H9 (cell line): ENCODE data around the gene ADGRG1. TPM values are rescaled to one million over a fixed set of nuclear protein-coding genes. Genes with fewer than 3 reads are reported as not detected.
A peak's percentile ranks its signal among the peaks of the same experiment; 100 is the strongest.

Experiments used
- DNase-seq: peaks from one replicate; pipeline ENCODE4 v3.0.0-alpha.2; 2017
- H2AFZ ChIP-seq: one replicate; pipeline ENCODE4 v1.6.1; 2013; ENCODE audit warnings: mild to moderate bottlenecking, low read length, control low read depth, moderate library complexity
- H2AK5ac ChIP-seq: 2 replicates; pipeline ENCODE4 v1.6.1; 2013; ENCODE audit warnings: low read length, control low read depth, mixed read lengths; ENCODE audit not compliant: insufficient read length
- H2BK120ac ChIP-seq: one replicate; pipeline ENCODE4 v1.6.1; 2013; ENCODE audit warnings: low read depth, mild to moderate bottlenecking, low read length, control low read depth, inconsistent platforms; ENCODE audit not compliant: poor library complexity, severe bottlenecking
- H2BK12ac ChIP-seq: 2 replicates; pipeline ENCODE4 v1.6.1; 2013; ENCODE audit warnings: low read length, control low read depth, mixed read lengths, low read depth; ENCODE audit not compliant: insufficient read length
- H2BK15ac ChIP-seq: 2 replicates; pipeline ENCODE4 v1.6.1; 2013; ENCODE audit warnings: low read depth, low read length, control low read depth
- H2BK20ac ChIP-seq: one replicate; pipeline ENCODE4 v1.6.1; 2013; ENCODE audit warnings: low read depth, mild to moderate bottlenecking, low read length, control low read depth, inconsistent platforms; ENCODE audit not compliant: poor library complexity, severe bottlenecking
- H2BK5ac ChIP-seq: 2 replicates; pipeline ENCODE4 v1.6.1; 2013; ENCODE audit warnings: low read length, control low read depth, mixed read lengths; ENCODE audit not compliant: insufficient read length
- H3K14ac ChIP-seq: 2 replicates; pipeline ENCODE4 v1.6.1; 2013; ENCODE audit warnings: low read length, control low read depth; ENCODE audit not compliant: insufficient read depth
- H3K18ac ChIP-seq: 2 replicates; pipeline ENCODE4 v1.6.1; 2013; ENCODE audit warnings: low read depth, mild to moderate bottlenecking, mixed read lengths, low read length, control low read depth; ENCODE audit not compliant: insufficient read length
- H3K23ac ChIP-seq: 2 replicates; pipeline ENCODE4 v1.6.1; 2013; ENCODE audit warnings: low read length, control low read depth, mixed read lengths, low read depth; ENCODE audit not compliant: insufficient read length
- H3K23me2 ChIP-seq: 2 replicates; pipeline ENCODE4 v1.6.1; 2013; ENCODE audit warnings: low read depth, mild to moderate bottlenecking, mixed read lengths, low read length, control low read depth; ENCODE audit not compliant: insufficient read length, poor library complexity, severe bottlenecking
- H3K27ac ChIP-seq: 2 replicates; pipeline ENCODE4 v1.5.1; 2013; ENCODE audit warnings: low read length, control low read depth, mixed read lengths, low read depth; ENCODE audit not compliant: insufficient read length
- H3K27me3 ChIP-seq: 2 replicates; pipeline ENCODE4 v1.6.1; 2013; ENCODE audit warnings: low read length, control low read depth, inconsistent platforms; ENCODE audit not compliant: insufficient read depth
- H3K4ac ChIP-seq: 2 replicates; pipeline ENCODE4 v1.6.1; 2013; ENCODE audit warnings: low read depth, mild to moderate bottlenecking, control low read depth, inconsistent platforms, low read length, moderate library complexity
- H3K4me1 ChIP-seq: 2 replicates; pipeline ENCODE4 v1.6.1; 2013; ENCODE audit warnings: low read length, control low read depth, inconsistent platforms; ENCODE audit not compliant: insufficient read depth
- H3K4me2 ChIP-seq: 2 replicates; pipeline ENCODE4 v1.6.1; 2013; ENCODE audit warnings: low read length, control low read depth, mixed read lengths; ENCODE audit not compliant: insufficient read length, insufficient read depth
- H3K56ac ChIP-seq: 2 replicates; pipeline ENCODE4 v1.6.1; 2013; ENCODE audit warnings: low read depth, mild to moderate bottlenecking, mixed read lengths, low read length, control low read depth; ENCODE audit not compliant: insufficient read length
- H3K79me1 ChIP-seq: 2 replicates; pipeline ENCODE4 v1.6.1; 2013; ENCODE audit warnings: low read depth, mild to moderate bottlenecking, moderate library complexity, low read length, control low read depth, inconsistent platforms; ENCODE audit not compliant: insufficient read depth, poor library complexity, severe bottlenecking
- H3K79me2 ChIP-seq: 2 replicates; pipeline ENCODE4 v1.6.1; 2013; ENCODE audit warnings: low read length, control low read depth, inconsistent platforms; ENCODE audit not compliant: insufficient read depth
- H3K9ac ChIP-seq: 2 replicates; pipeline ENCODE4 v1.6.1; 2013; ENCODE audit warnings: low read length, control low read depth, mixed read lengths; ENCODE audit not compliant: insufficient read length; ENCODE audit errors: extremely low read depth
- H3K9me3 ChIP-seq: one replicate; pipeline ENCODE4 v1.6.1; 2013; ENCODE audit warnings: low read depth, low read length, inconsistent platforms; ENCODE audit not compliant: control insufficient read depth
- H3T11ph ChIP-seq: one replicate; pipeline ENCODE4 v1.6.1; 2013; ENCODE audit warnings: mild to moderate bottlenecking, low read length, control low read depth, inconsistent platforms
- H4K20me1 ChIP-seq: one replicate; pipeline ENCODE4 v1.6.1; 2013; ENCODE audit not compliant: control insufficient read depth, insufficient read length, insufficient read depth
- H4K5ac ChIP-seq: 2 replicates; pipeline ENCODE4 v1.6.1; 2013; ENCODE audit warnings: low read depth, mild to moderate bottlenecking, mixed read lengths, low read length, control low read depth; ENCODE audit not compliant: insufficient read length
- H4K8ac ChIP-seq: replicated peaks from 2 replicates; pipeline ENCODE4 v1.6.1; 2013; ENCODE audit warnings: low read length, control low read depth, mixed read lengths, low read depth; ENCODE audit not compliant: insufficient read length
- H4K91ac ChIP-seq: 2 replicates; pipeline ENCODE4 v1.6.1; 2013; ENCODE audit warnings: low read depth, mild to moderate bottlenecking, moderate library complexity, mixed read lengths, low read length, control low read depth; ENCODE audit not compliant: insufficient read length
- H3K27ac Mint-ChIP-seq, 3 experiments: 2 replicates in 2 of 3; 3 replicates in 1 of 3; pipeline ENCODE4 v1.8.0; 2020 to 2021; ENCODE audit warnings: mixed read lengths in 3 of 3, mild to moderate bottlenecking in 1 of 3, moderate library complexity in 1 of 3
- H3K27me3 Mint-ChIP-seq: 2 replicates; pipeline ENCODE4 v1.8.0; 2021; ENCODE audit warnings: low read depth, mild to moderate bottlenecking, moderate library complexity, mixed read lengths
- H3K36me3 Mint-ChIP-seq, 3 experiments: 2 replicates in 2 of 3; 3 replicates in 1 of 3; pipeline ENCODE4 v1.8.0; 2020 to 2021; ENCODE audit warnings: low read depth in 3 of 3, mixed read lengths in 3 of 3; ENCODE audit not compliant: insufficient read depth in 1 of 3
- H3K4me1 Mint-ChIP-seq, 2 experiments: 2 replicates each; pipeline ENCODE4 v1.8.0; 2020; ENCODE audit warnings: mixed read lengths in 2 of 2
- H3K4me3 Mint-ChIP-seq, 2 experiments: 2 replicates in 1 of 2; 3 replicates in 1 of 2; pipeline ENCODE4 v1.8.0; 2020 to 2021; ENCODE audit warnings: mild to moderate bottlenecking in 2 of 2, mixed read lengths in 2 of 2, moderate library complexity in 1 of 2
- H3K9me3 Mint-ChIP-seq, 2 experiments: 2 replicates in 1 of 2; 3 replicates in 1 of 2; pipeline ENCODE4 v1.8.0; 2020; ENCODE audit warnings: mild to moderate bottlenecking in 2 of 2, mixed read lengths in 2 of 2, moderate library complexity in 1 of 2
- CTCF ChIP-seq: fragments of 200-600 bp; sonication (generic); conservative IDR thresholded peaks from 3 replicates; pipeline ENCODE4 v1.8.0; 2021; ENCODE audit warnings: antibody characterized with exemption, mild to moderate bottlenecking
- WGBS: extraction: QIAGEN DNeasy Blood & Tissue Kit; methylation state at CpG from one replicate; pipeline ENCODE4 v1.1.7; 2013; ENCODE audit warnings: missing lambda C conversion rate, low lambda C conversion rate, mixed read lengths; ENCODE audit not compliant: insufficient read length; ENCODE audit errors: extremely low coverage; 5-methylcytosine and 5-hydroxymethylcytosine counted together
- total RNA-seq: library from RNA; stranded (reverse); gene quantifications from 2 replicates; pipeline ENCODE4 v1.2.1, GENCODE V29; 2021

The ADGRG1 gene
- total RNA-seq, 1 experiment from 2014 or later = 1.1 TPM

GRCh38 chr16:57617604-57618111 lies 10.8 kb upstream of the ADGRG1 start:
- H3K23ac ChIP-seq = no peak overlapping the region
- H4K8ac ChIP-seq = no peak overlapping the region
- H3K27ac ChIP-seq = no peak overlapping the region
- H3K9ac ChIP-seq = no peak overlapping the region
- H2BK120ac ChIP-seq = no peak overlapping the region
- Mint-ChIP-seq H3K9me3 (no peaks in the 10 kb centered on the region), H3K4me3 (no peak overlapping the region), H3K36me3 (no peaks in the 10 kb centered on the region), H3K4me1 (peaks cover 14 to 36% of the 10 kb centered on the region in 2 experiments), H3K27me3 (peaks cover 1% of the 10 kb centered on the region; the same call in 1 of the 2 replicates), H3K27ac (peak overlapping the region in 1 of 3 experiments; percentile 69; a peak in 1 of 7 replicates)
- no peak overlapping the region for H3K56ac ChIP-seq
- peak; percentile 15 for DNase-seq
- no peaks in the 10 kb centered on the region for H3K9me3 ChIP-seq
- no peak overlapping the region for H3K4me2 ChIP-seq
- H4K5ac ChIP-seq = no peak overlapping the region
- no peaks in the 10 kb centered on the region for H3K79me2 ChIP-seq
- H2AK5ac ChIP-seq = no peak overlapping the region
- no peak overlapping the region for H2AFZ ChIP-seq
- no peak overlapping the region for H2BK12ac ChIP-seq
- no peak overlapping the region for H3K14ac ChIP-seq
- no peak overlapping the region for H2BK20ac ChIP-seq
- no peak overlapping the region for H2BK15ac ChIP-seq
- no peak overlapping the region for H2BK5ac ChIP-seq
- no peak overlapping the region for H3K4ac ChIP-seq
- H3K18ac ChIP-seq = no peak overlapping the region
- H3T11ph ChIP-seq = no peak overlapping the region
- TF ChIP-seq CTCF = no peak
- no peak overlapping the region for H4K91ac ChIP-seq
- no peaks in the 10 kb centered on the region for H4K20me1 ChIP-seq
- H3K27me3 ChIP-seq = no peaks in the 10 kb centered on the region
- H3K4me1 ChIP-seq = no peaks in the 10 kb centered on the region
- H3K79me1 ChIP-seq = no peaks in the 10 kb centered on the region
- no CpG with 5 or more reads among the region's 8 CpGs for WGBS
- H3K23me2 ChIP-seq = no peaks in the 10 kb centered on the region
